HCT116 (cell line): ENCODE data around the gene COMMD1. TPM values are rescaled to one million over a fixed set of nuclear protein-coding genes. Genes with fewer than 3 reads are reported as not detected.

Source experiments
- ATAC-seq: fragments of 200-7000 bp; cut with Tn5 transposase; 2 replicates; pipeline ENCODE4 v1.9.1; 2020; ENCODE audit warnings: mild to moderate bottlenecking, moderate library complexity
- BruUV-seq: library from RNA; stranded (reverse); fragments of 400-500 nt; replicated peaks from 2 replicates; lab custom pipeline; 2021; lab: Mats Ljungman, UMichigan
- CTCF ChIA-PET: fragments of 300-600 bp; sonication (Branson Sonifier 250); formaldehyde crosslinking; loops from one replicate; lab custom pipeline; 2021; ENCODE audit warnings: antibody characterized with exemption; lab: Charles Lee
- POLR2A ChIA-PET: fragments of 300-600, 350-600 bp; sonication (Branson Sonifier 250); formaldehyde crosslinking; loops from one replicate; lab custom pipeline; 2021; ENCODE audit warnings: antibody characterized with exemption; lab: Charles Lee
- RAD21 ChIA-PET, 2 experiments: fragments of 300-600 bp; sonication (Branson Sonifier 250); formaldehyde crosslinking; loops; one replicate each; lab custom pipeline; 2023; ENCODE audit warnings: low total read pairs in 2 of 2; ENCODE audit not compliant: uncharacterized antibody in 2 of 2, unreplicated experiment in 2 of 2, low non-redundant PET in 1 of 2; lab: Charles Lee
- DNase-seq: peaks from one replicate; pipeline ENCODE4 v3.0.0-alpha.2; 2010; ENCODE audit warnings: low read depth, low spot score
- H2AFZ ChIP-seq: fragments of 200-600 bp; shearing (Covaris generic), sonication (generic); 2 replicates; pipeline ENCODE4 v1.6.1; 2017; ENCODE audit warnings: low read depth, mixed run types, mixed read lengths, antibody characterized with exemption, low read length; ENCODE audit not compliant: poor library complexity, severe bottlenecking
- H3K27ac ChIP-seq: 2 replicates; pipeline ENCODE4 v1.5.1; 2012; ENCODE audit warnings: low read depth, low read length
- H3K27me3 ChIP-seq: fragments of 200-600 bp; sonication (generic); 2 replicates; pipeline ENCODE4 v1.6.1; 2016; ENCODE audit warnings: mixed run types, low read length, mixed read lengths; ENCODE audit not compliant: insufficient read depth
- H3K36me3 ChIP-seq, 2 experiments: fragments of 200-500 bp in 1 of 2; fragments of 200-600 bp in 1 of 2; sonication (Bioruptor generic) in 1 of 2; sonication (generic) in 1 of 2; 2 replicates each; pipeline versions ENCODE4 v1.5.1 to v1.6.1; 2014 to 2016; ENCODE audit warnings: low read length in 2 of 2, inconsistent platforms in 1 of 2, mixed read lengths in 1 of 2, mixed run types in 1 of 2; ENCODE audit not compliant: insufficient read depth in 2 of 2, control insufficient read depth in 1 of 2
- H3K4me1 ChIP-seq, 2 experiments: fragments of 200-600 bp in 1 of 2; sonication (generic) in 1 of 2; 2 replicates each; pipeline versions ENCODE4 v1.5.1 to v1.6.1; 2012 to 2017; ENCODE audit warnings: low read length in 2 of 2, inconsistent platforms in 1 of 2, mild to moderate bottlenecking in 1 of 2, mixed read lengths in 1 of 2, mixed run types in 1 of 2, moderate library complexity in 1 of 2; ENCODE audit not compliant: insufficient read depth in 2 of 2, control insufficient read depth in 1 of 2
- H3K4me2 ChIP-seq: fragments of 200-600 bp; sonication (generic); 2 replicates; pipeline ENCODE4 v1.6.1; 2017; ENCODE audit warnings: mixed run types, low read length, mixed read lengths
- H3K4me3 ChIP-seq, 2 experiments: fragments of 200-600 bp in 1 of 2; sonication (generic) in 1 of 2; replicated peaks in 1 of 2; 2 replicates each; pipeline ENCODE4 v1.5.1; 2011 to 2016; ENCODE audit warnings: low read length in 2 of 2, control low read depth in 1 of 2, low read depth in 1 of 2, mild to moderate bottlenecking in 1 of 2, mixed read lengths in 1 of 2, mixed run types in 1 of 2
- H3K79me2 ChIP-seq: fragments of 200-600 bp; sonication (generic); 2 replicates; pipeline ENCODE4 v1.6.1; 2017; ENCODE audit warnings: mild to moderate bottlenecking, mixed run types, low read length, moderate library complexity, mixed read lengths; ENCODE audit not compliant: insufficient read depth
- H3K9ac ChIP-seq: fragments of 200-600 bp; sonication (generic); 2 replicates; pipeline ENCODE4 v1.6.1; 2016; ENCODE audit warnings: low read length, mixed read lengths
- H3K9me2 ChIP-seq: fragments of 200-600 bp; sonication (generic), shearing (Covaris generic); 2 replicates; pipeline ENCODE4 v1.6.1; 2017; ENCODE audit warnings: mixed run types, mild to moderate bottlenecking, moderate library complexity; ENCODE audit not compliant: insufficient read depth
- H3K9me3 ChIP-seq, 2 experiments: fragments of 200-500 bp in 1 of 2; fragments of 200-600 bp in 1 of 2; sonication (Bioruptor generic) in 1 of 2; sonication (generic) in 1 of 2; 2 replicates each; pipeline ENCODE4 v1.6.1; 2014 to 2017; ENCODE audit warnings: low read length in 2 of 2, mixed read lengths in 2 of 2, inconsistent platforms in 1 of 2, low read depth in 1 of 2, mild to moderate bottlenecking in 1 of 2, mixed run types in 1 of 2, moderate library complexity in 1 of 2; ENCODE audit not compliant: control insufficient read depth in 1 of 2, insufficient read depth in 1 of 2
- H4K20me1 ChIP-seq: fragments of 200-600 bp; sonication (generic), shearing (Covaris generic); 2 replicates; pipeline ENCODE4 v1.6.1; 2017; ENCODE audit warnings: mixed run types, mild to moderate bottlenecking, moderate library complexity; ENCODE audit not compliant: insufficient read depth
- CBX3 ChIP-seq: IDR thresholded peaks from 2 replicates; pipeline ENCODE4 v1.6.1; 2012; ENCODE audit warnings: low read depth
- CTCF ChIP-seq, 3 experiments: fragments of 200-600 bp in 1 of 3; sonication (generic) in 1 of 3; IDR thresholded peaks in 2 of 3; conservative IDR thresholded peaks in 1 of 3; 2 replicates each; pipeline ENCODE4 v1.5.1; 2012 to 2017; ENCODE audit warnings: low read depth in 2 of 3, low read length in 2 of 3, antibody characterized with exemption in 1 of 3, borderline replicate concordance in 1 of 3, control low read depth in 1 of 3, mild to moderate bottlenecking in 1 of 3, mixed read lengths in 1 of 3, mixed run types in 1 of 3, moderate library complexity in 1 of 3; ENCODE audit not compliant: insufficient read depth in 1 of 3
- EGR1 ChIP-seq: IDR thresholded peaks from 2 replicates; pipeline ENCODE4 v1.6.1; 2012; ENCODE audit warnings: low read depth
- ELF1 ChIP-seq: IDR thresholded peaks from 2 replicates; pipeline ENCODE4 v1.6.1; 2012; ENCODE audit warnings: low read depth, borderline replicate concordance
- EZH2 ChIP-seq: fragments of 200-600 bp; sonication (generic); IDR thresholded peaks from 2 replicates; pipeline ENCODE4 v1.6.1; 2017; ENCODE audit warnings: antibody characterized with exemption, mixed run types
- EZH2phosphoT487 ChIP-seq: fragments of 200-600 bp; IDR thresholded peaks from 2 replicates; pipeline ENCODE4 v1.6.1; 2018; ENCODE audit warnings: antibody characterized with exemption, borderline replicate concordance
- FOSL1 ChIP-seq: IDR thresholded peaks from 2 replicates; pipeline ENCODE4 v1.6.1; 2012; ENCODE audit warnings: low read depth
- JUND ChIP-seq: IDR thresholded peaks from 2 replicates; pipeline ENCODE4 v1.6.1; 2012
- MAX ChIP-seq: IDR thresholded peaks from 2 replicates; pipeline ENCODE4 v1.6.1; 2012
- POLR2A ChIP-seq: IDR thresholded peaks from 2 replicates; pipeline ENCODE4 v1.7.0; 2011; ENCODE audit warnings: borderline replicate concordance; ENCODE audit not compliant: insufficient read depth, insufficient read length; ENCODE audit errors: extremely low read depth
- POLR2AphosphoS5 ChIP-seq: IDR thresholded peaks from 2 replicates; pipeline ENCODE4 v1.6.1; 2011; ENCODE audit warnings: mild to moderate bottlenecking, low read depth, low read length, moderate library complexity
- RAD21 ChIP-seq: IDR thresholded peaks from 2 replicates; pipeline ENCODE4 v1.6.1; 2012; ENCODE audit warnings: low read depth, mild to moderate bottlenecking
- REST ChIP-seq: IDR thresholded peaks from 2 replicates; pipeline ENCODE4 v1.6.1; 2012; ENCODE audit warnings: low read depth
- SP1 ChIP-seq: IDR thresholded peaks from 2 replicates; pipeline ENCODE4 v1.6.1; 2012; ENCODE audit warnings: low read depth
- SRF ChIP-seq: IDR thresholded peaks from 2 replicates; pipeline ENCODE4 v1.6.1; 2012; ENCODE audit warnings: low read depth
- TCF7L2 ChIP-seq: IDR thresholded peaks from 2 replicates; pipeline ENCODE4 v1.7.0; 2011; ENCODE audit warnings: borderline replicate concordance, inconsistent platforms; ENCODE audit not compliant: insufficient read depth, insufficient read length; ENCODE audit errors: extremely low read depth
- ZFX ChIP-seq: fragments of 450-650 bp; IDR thresholded peaks from 2 replicates; pipeline ENCODE4 v1.6.1; 2017
- ZNF274 ChIP-seq: fragments of 200-500 bp; sonication (Bioruptor generic); IDR thresholded peaks from 2 replicates; pipeline ENCODE4 v1.6.1; 2014; ENCODE audit warnings: mild to moderate bottlenecking, low read depth, low read length, inconsistent platforms
- intact Hi-C: fragments of 100-400 bp; cut with micrococcal nuclease; formaldehyde crosslinking; loops from 2 replicates; pipeline ENCODE4 v1.10.0; 2022
- total RNA-seq: library from RNA; stranded (reverse); gene quantifications from one replicate; pipeline ENCODE4 v1.2.1, GENCODE V29; 2021; ENCODE audit not compliant: unreplicated experiment
- TF ChIP-seq, protein P1 (sequence below): IDR thresholded peaks from 2 replicates; pipeline ENCODE4 v1.6.1; 2011; ENCODE audit warnings: mild to moderate bottlenecking, low read length, moderate library complexity; ENCODE audit not compliant: insufficient replicate concordance; ENCODE audit errors: extremely low read depth
- TF ChIP-seq, protein P2 (sequence below): IDR thresholded peaks from 2 replicates; pipeline ENCODE4 v1.6.1; 2012

COMMD1 gene
- total RNA-seq, 1 experiment from 2014 or later, result 16.1 TPM

DNA sequence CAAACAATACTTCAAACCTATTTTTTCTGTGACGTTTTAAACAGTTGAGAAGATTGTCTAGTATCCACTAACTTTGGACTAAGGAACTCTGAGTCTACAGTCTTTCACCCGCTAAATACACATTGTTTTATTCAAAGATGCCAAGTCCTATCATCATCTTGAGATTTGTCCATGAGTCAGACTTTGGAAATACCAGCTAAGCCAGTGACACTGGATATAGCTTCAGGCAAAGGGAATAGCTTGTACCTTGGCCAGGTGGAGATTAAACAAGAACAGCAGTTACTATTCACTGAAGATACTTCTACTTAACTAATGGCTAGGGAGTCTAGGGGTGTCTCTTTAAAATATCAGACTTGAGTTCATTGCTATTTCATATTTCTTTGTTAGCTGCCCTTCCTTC, 137.5 kb downstream of the COMMD1 start:
- Histone ChIP-seq H3K4me3 (no peak overlapping the region), H4K20me1 (no peaks in the 10 kb centered on the region), H3K9me3 (peaks cover 0 to 4% of the 10 kb centered on the region in 2 experiments; a peak in 1 of 4 replicates), H3K9ac (no peak overlapping the region), H3K27ac (no peak overlapping the region), H3K9me2 (no peaks in the 10 kb centered on the region), H3K4me1 (no peaks in the 10 kb centered on the region), H3K27me3 (no peaks in the 10 kb centered on the region), H3K36me3 (no peaks in the 10 kb centered on the region), H3K79me2 (no peaks in the 10 kb centered on the region), H3K4me2 (no peak overlapping the region), H2AFZ (no peak overlapping the region)
- ATAC-seq (no peak), DNase-seq (no peak)
- BruUV-seq, result no TSS peak
- ChIA-PET CTCF (no interaction called here), RAD21 (no interaction called here), POLR2A (no interaction called here)
- intact Hi-C loops, result no loop called here
- TF ChIP-seq SP1, result no peak
- TF ChIP-seq EZH2phosphoT487, result no peak
- no peak for TF ChIP-seq MAX
- TF ChIP-seq CTCF (IDR thresholded peaks at IDR 0.05 in 2 of 3, conservative IDR thresholded peaks at IDR 0.05 in 1 of 3; ENCODE audit: borderline replicate concordance in 1 of 3, insufficient read depth in 1 of 3, low read depth in 2 of 3, low read length in 2 of 3), result no peak
- no peak for TF ChIP-seq RAD21
- no peak for TF ChIP-seq TCF7L2
- no peak for TF ChIP-seq POLR2A
- no peak for TF ChIP-seq REST
- no peak for TF ChIP-seq ELF1
- no peak for TF ChIP-seq EGR1
- no peak for TF ChIP-seq POLR2AphosphoS5
- no peak for TF ChIP-seq ZNF274
- TF ChIP-seq, protein P1, sequence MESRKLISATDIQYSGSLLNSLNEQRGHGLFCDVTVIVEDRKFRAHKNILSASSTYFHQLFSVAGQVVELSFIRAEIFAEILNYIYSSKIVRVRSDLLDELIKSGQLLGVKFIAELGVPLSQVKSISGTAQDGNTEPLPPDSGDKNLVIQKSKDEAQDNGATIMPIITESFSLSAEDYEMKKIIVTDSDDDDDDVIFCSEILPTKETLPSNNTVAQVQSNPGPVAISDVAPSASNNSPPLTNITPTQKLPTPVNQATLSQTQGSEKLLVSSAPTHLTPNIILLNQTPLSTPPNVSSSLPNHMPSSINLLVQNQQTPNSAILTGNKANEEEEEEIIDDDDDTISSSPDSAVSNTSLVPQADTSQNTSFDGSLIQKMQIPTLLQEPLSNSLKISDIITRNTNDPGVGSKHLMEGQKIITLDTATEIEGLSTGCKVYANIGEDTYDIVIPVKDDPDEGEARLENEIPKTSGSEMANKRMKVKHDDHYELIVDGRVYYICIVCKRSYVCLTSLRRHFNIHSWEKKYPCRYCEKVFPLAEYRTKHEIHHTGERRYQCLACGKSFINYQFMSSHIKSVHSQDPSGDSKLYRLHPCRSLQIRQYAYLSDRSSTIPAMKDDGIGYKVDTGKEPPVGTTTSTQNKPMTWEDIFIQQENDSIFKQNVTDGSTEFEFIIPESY, result no peak
- TF ChIP-seq EZH2, result no peak
- TF ChIP-seq SRF, result no peak
- no peak for TF ChIP-seq CBX3
- TF ChIP-seq, protein P2, sequence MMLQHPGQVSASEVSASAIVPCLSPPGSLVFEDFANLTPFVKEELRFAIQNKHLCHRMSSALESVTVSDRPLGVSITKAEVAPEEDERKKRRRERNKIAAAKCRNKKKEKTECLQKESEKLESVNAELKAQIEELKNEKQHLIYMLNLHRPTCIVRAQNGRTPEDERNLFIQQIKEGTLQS, result no peak
- no peak for TF ChIP-seq ZFX
- TF ChIP-seq JUND, result no peak
- no peak for TF ChIP-seq FOSL1
